NCI-H446 treated with DMSO at 0.1 percent for 48 hours (cell line): ENCODE measurements around the gene C1orf159.
"Not testable (repeated sequence)": the region's sequence is repeated elsewhere in the genome, so short reads cannot be mapped to it uniquely, and the experiment has no call there.

Experiments
- DNase-seq: peaks from one replicate; lab custom pipeline; 2025; lab: John Stamatoyannopoulos, UW

Gene C1orf159

GRCh38 chr1:1081311-1082238 lies 34.3 kb downstream of the C1orf159 start:
- DNase-seq, result no peak

DNA sequence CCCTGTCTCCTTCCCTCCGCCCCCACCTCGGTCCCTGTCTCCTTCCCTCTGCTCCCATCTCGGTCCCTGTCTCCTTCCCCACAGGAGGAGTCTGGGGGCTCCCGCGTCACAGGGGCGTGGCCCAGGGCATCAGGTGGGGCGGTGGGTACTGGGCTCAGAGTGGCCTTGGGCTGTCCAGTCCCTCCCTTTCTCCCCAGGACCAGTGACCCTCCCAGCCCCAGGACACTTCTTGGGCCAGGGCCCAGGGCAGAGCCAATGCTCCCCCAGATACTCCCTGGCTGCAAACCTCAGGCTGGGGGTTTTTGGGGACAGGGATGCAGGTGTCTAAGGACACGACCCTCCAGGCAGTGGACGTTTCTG lies 35.0 kb downstream of the C1orf159 start:
- DNase-seq, result no peak

DNA sequence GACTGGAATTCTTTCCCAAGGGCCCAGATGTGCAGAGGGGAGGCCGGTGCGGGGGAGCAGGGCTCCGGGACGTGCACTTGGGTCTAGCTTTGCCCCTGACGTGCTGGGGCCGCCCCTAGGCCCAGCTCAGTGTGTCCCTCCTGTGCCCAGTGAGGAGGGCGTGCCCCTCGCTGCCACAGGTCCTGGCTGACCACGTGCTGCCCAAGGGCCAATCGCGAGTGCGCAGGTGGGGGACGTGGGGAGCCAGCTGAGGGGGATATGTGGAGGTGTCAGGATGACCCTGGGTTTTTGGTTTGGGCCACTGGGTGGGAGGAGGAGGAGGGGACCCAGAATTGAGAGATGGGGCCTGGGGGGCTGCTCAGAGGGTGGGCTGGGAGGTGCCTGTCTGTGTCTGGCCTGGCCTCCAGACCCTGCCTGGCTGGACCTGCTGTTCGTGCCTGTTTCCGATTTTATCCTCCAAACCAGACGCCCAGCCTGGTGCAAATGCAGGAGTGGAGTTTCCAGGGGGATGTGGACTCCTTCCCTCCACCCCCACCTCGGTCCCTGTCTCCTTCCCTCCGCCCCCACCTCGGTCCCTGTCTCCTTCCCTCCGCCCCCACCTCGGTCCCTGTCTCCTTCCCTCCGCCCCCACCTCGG lies 35.6 kb downstream of the C1orf159 start:
- DNase-seq, result no peak

DNA sequence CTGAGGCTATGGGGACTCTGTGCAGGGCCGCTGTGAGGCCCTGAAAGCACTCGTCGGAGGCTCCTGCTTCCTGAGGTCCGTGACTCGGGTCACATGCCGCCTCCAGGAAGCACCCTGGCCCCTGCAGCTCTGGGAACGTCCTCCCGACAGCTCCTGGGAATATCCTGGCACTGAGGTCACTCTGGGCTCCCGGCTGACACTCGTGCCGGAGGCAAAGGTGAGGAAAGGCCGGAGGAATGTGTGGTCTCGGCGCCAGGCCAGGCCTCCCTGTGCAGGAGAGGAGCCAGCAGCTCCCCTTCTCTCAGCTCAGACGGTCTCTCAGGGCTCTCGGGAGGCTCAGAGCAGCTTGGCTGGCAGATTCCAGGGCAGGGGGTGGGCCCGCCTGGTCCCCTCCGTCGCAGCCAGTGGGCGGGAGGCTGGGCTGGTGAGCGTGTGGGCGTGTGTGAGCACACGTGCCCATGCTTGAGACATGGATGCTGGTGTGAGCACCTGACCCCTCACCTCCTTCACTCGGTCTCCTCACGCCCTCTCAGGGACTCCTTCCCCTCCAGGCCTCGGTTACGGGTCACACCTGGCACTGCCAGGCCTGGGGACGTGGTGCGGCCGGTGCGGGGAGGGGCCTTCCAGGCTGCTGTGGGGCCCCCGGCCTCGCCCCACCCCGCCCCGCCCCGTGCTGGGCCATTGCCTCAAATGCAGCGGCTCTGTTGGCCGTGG lies 36.3 kb downstream of the C1orf159 start:
- no peak for DNase-seq

GRCh38 chr1:1077396-1077795 lies 38.5 kb downstream of the C1orf159 start:
- not testable (repeated sequence) for DNase-seq

GRCh38 chr1:1075148-1075935 lies 40.5 kb downstream of the C1orf159 start:
- DNase-seq, result no peak

DNA sequence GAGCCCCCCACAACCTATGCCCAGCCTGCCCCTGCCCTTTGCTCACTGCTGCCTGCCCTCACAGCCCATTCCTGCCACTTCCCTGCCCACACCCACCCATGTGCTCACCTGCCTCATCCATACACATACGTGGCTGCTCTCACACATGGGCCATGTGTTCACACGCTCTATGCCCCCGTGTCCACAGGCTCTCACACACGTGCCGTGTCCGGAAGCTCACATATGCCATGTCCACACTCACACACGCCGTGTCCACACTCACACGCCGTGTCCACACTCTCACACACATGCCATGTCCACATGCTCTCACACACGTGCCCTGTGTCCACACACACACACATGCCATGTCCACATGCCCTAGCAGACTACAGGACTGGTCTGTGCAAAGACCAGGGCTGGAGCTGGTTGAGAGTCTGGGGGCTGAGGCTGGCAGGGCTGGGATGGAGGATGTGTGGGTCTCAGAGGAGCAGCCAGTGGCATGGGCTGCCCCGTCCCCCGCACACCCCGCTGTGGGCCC lies 41.2 kb downstream of the C1orf159 start:
- no peak for DNase-seq

DNA sequence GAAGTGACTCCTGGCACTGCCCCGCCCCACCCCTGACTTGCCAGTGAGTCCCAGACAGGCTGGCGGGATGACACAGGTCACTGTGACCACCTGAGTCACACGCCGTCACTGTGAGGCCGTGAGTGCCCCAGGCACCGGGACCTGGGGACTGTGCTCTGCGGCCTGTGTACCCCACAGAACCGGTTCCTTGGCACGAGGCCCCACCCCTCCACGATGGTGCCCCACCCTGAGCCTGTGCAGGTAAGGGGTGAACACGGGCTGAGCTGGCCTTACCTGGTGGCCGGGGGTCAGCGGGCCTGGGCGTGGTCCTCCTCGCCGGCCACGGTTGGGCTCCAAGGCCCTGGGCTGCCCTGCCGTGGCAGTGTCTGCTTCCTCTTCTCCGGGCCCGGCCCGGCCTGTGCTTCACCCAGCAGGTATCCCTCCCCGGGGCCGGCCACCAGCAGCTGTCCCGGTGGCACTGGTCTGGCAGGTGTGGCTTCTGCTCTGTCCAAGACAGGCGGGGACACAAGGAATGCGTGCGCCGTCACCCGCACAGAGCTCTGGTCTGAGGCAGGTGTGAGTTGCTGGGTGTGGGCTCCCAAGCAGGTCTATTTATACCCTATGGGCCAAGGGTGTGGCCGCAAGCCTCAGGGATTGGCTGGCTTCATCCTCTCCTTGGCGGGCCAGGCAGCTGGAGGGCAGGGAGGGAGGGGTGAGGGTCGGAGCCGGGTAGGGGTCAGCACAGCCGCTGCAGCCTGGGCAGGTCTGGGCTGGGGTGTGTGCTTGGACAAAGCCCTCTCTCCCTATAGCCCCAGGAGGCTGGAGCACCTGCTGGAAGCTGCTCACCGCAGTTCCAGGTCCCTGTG lies 41.9 kb downstream of the C1orf159 start, which contains the start of gene RNF223:
TSS of gene RNF223 (minus strand) at position 564 of the 845 bp plus-strand sequence. CDS start 1,740 bp downstream, outside the sequence.
- no peak for DNase-seq

DNA sequence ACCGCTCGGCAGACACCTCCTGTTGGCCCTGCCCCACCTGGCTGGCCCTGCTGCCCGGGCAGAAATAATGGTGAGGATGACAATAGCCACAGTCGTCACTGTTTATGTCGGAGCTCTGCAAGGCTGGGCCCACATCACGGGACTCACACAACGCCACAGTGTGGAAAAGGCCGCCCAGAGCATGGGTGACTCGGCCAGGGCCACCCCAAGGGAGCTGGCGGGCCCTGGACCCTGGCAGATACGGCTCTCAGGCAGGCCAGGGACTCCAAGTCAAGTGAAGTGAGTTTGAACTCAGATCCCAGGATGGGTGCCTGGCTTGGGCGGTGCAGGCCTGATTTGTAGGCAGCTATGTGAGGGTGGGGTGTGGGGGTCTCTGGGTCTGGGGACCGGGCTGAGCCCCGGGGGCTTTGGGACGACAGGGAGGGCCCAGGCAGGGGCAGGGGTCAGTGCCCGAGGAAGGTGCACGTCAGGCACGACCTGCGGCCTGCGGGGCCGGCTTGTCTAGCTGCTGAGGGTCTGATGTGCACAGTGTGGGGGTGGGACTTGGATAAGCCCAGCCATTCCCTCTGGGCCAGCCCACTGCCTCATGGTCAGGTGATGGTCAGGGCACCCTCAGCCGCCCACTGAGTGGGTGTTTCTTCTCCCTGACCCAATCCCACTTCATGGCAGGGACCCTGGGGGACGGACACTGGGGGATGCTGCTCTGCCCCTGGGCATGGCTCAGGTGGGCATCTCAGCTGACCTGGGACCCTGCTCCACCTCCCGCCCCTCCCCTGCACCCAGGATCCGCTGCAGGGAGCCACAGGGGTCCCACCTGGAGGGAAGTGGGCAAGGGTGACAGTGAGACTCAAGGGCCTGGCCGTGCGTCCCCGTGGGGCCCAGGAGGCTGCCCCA lies 42.8 kb downstream of the C1orf159 start:
- DNase-seq, result no peak

DNA sequence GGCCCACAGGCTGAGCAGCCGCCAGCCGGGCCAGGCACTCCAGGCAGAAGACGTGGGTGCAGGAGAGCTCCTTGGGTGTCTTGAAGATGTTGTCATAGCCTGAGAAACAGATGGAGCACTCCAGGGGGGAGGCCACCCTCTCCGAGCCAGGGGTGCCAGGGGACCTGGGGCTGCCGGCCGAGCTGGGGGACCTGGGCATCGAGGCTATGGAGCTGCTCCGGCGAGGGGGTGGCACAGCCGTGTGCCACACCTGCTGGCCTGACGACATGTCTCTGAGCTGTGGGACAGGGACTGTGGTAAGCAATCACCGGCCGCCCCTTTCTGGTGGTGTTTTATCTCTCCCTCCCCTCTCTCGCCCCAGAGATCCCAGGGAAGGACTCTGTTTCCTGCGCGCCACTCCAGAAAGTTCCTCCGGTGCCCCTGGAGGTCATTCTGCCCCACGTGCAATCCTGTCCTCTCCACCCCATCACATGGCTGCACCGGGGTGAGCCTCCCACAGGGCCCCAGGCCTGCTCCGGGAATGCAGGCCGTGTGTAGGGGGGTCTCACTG lies 43.5 kb downstream of the C1orf159 start:
- no peak for DNase-seq

GRCh38 chr1:1071486-1072298 lies 44.2 kb downstream of the C1orf159 start:
- DNase-seq, result no peak

- DNase-seq, result no peak
Measured at GRCh38 chr1:1069711-1070676, 45.9 kb downstream of the C1orf159 start.

- peak; percentile 18 for DNase-seq
Measured at GRCh38 chr1:1069056-1069710, 46.7 kb downstream of the C1orf159 start.

DNA sequence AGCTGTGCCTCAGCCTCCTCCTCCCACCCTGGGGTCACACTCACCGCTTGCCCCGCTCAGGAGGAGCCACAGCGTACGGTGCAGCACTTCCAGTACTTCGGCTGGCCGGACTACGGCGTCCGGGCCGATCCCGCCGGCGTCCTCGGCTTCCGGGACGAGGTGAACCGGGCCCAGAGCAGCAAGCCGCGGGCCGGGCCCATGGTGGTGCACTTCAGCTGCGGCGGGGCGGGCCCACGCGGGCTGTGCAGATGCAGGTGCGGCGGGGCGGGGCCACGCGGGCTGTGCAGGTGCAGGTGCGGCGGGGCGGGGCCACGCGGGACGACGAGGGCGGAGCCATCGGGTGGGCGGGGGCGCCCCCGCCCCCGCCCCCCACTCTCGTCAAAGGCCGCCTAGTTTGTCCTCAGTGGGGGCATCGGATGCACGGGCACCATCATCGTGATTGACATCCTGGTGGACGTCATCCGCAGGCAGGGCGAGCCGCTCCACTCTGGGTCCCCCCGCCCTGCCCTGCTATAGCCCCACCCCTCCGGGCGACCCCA lies 47.3 kb downstream of the C1orf159 start:
- DNase-seq, result no peak

DNA sequence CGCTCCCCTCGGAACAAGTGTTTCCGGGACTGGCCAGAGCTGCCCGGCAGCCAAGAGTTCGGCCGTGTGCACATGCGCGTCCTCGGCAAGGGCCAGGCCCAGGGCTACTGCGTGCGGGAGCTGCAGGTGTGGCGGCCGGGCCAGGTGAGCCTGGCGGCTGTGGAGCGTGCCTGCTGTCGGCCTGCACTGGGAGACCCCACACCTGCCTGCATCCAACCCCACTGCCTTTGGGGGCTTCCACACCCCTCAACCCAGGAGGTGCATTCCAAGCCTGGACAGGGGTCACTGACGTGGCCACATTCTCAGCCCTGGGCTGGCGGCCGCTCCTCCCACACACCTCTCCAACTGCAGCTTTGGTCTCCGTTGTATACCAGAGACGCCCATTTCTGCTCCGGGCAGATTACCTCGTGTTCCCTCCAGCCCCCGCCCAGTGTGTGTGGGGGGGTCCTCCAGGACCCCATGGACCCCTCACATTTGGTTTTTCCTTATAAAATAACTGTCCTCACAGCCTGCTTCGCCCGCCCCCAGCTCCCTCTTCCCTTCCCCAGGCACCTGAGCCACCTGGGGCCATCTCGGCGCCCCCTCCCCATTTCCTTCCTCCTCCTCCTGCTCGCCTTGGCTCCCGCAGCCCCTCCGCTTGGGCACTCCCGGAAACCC lies 47.9 kb downstream of the C1orf159 start:
- DNase-seq, result no peak
